BLaER1 (cell line): ENCODE results near the gene CBLN2.

Experiments
- H3K27ac ChIP-seq: shearing (Covaris generic); formaldehyde crosslinking; 2 replicates; pipeline ENCODE4 v1.8.1; 2022
- H3K27me3 ChIP-seq: shearing (Covaris generic); formaldehyde crosslinking; 2 replicates; pipeline ENCODE4 v1.8.1; 2022
- H3K36me3 ChIP-seq: shearing (Covaris generic); formaldehyde crosslinking; 2 replicates; pipeline ENCODE4 v1.8.1; 2022
- H3K4me1 ChIP-seq: shearing (Covaris generic); formaldehyde crosslinking; 2 replicates; pipeline ENCODE4 v1.8.1; 2022
- H3K4me2 ChIP-seq: shearing (Covaris generic); formaldehyde crosslinking; 2 replicates; pipeline ENCODE4 v1.8.1; 2022
- H3K4me3 ChIP-seq: shearing (Covaris generic); formaldehyde crosslinking; 2 replicates; pipeline ENCODE4 v1.8.1; 2022
- H3K9ac ChIP-seq: shearing (Covaris generic); formaldehyde crosslinking; 2 replicates; pipeline ENCODE4 v1.8.1; 2022
- H3K9me3 ChIP-seq: shearing (Covaris generic); formaldehyde crosslinking; 2 replicates; pipeline ENCODE4 v1.8.1; 2022
- H4K20me1 ChIP-seq: shearing (Covaris generic); formaldehyde crosslinking; 2 replicates; pipeline ENCODE4 v1.8.1; 2022
- Cebpa-rat ChIP-seq: shearing (Covaris generic); IDR thresholded peaks from 2 replicates; pipeline ENCODE4 v1.8.1; 2022

CBLN2 gene

GRCh38 chr18:72542342-72542741 lies 1.8 kb downstream of the CBLN2 start:
- no peaks in the 10 kb centered on the region for H3K36me3 ChIP-seq
- H3K9ac ChIP-seq: no peak overlapping the region
- H4K20me1 ChIP-seq: no peaks in the 10 kb centered on the region
- H3K4me2 ChIP-seq: no peak overlapping the region
- peaks cover 29% of the 10 kb centered on the region for H3K9me3 ChIP-seq
- 0 out of 2 replicates have a peak, but pooled peaks cover 5% of the 10 kb centered on the region for H3K27me3 ChIP-seq
- H3K4me1 ChIP-seq: no peaks in the 10 kb centered on the region
- H3K27ac ChIP-seq: no peak overlapping the region
- TF ChIP-seq Cebpa-rat: no peak
- no peak overlapping the region for H3K4me3 ChIP-seq

- no peak overlapping the region for H3K27ac ChIP-seq
- TF ChIP-seq Cebpa-rat: no peak
- no peaks in the 10 kb centered on the region for H4K20me1 ChIP-seq
- no peak overlapping the region for H3K4me2 ChIP-seq
- H3K9me3 ChIP-seq: peaks cover 29% of the 10 kb centered on the region
- H3K36me3 ChIP-seq: no peaks in the 10 kb centered on the region
- H3K9ac ChIP-seq: no peak overlapping the region
- no peak overlapping the region for H3K4me3 ChIP-seq
- no peaks in the 10 kb centered on the region for H3K4me1 ChIP-seq
- H3K27me3 ChIP-seq: 0 out of 2 replicates have a peak, but pooled peaks cover 5% of the 10 kb centered on the region
These were observed 2.2 kb downstream of the CBLN2 start for GRCh38 chr18:72541871-72542332.

GRCh38 chr18:72539901-72540300 lies 4.2 kb downstream of the CBLN2 start:
- Histone ChIP-seq H3K4me3 (no peak overlapping the region), H3K9me3 (peaks cover 29% of the 10 kb centered on the region), H3K4me1 (no peaks in the 10 kb centered on the region), H3K27ac (no peak overlapping the region), H3K36me3 (no peaks in the 10 kb centered on the region), H3K9ac (no peak overlapping the region), H3K4me2 (no peak overlapping the region), H3K27me3 (0 out of 2 replicates have a peak, but pooled peaks cover 5% of the 10 kb centered on the region), H4K20me1 (no peaks in the 10 kb centered on the region)
- no peak for TF ChIP-seq Cebpa-rat

DNA sequence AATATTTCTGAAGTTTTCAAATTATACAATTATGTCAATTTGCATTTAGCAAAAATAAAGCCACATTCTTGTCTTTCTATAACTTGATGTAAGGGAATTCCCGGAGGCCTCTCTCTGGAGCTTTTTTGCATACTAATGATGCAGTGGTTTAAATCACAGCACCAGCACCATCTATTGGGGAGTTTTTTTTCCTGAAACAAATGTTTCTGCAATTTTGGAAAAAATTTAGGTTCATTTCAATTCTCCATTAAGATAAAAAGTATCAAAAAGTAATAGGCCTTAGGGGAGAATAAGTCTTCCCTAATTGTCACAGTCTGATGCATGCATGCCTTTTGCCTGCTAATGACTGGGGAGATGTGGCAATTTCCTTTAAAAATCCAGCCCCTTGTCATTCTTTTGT lies 13.5 kb downstream of the CBLN2 start:
- Histone ChIP-seq H3K36me3 (no peaks in the 10 kb centered on the region), H3K27me3 (no peaks in the 10 kb centered on the region), H4K20me1 (no peaks in the 10 kb centered on the region), H3K4me1 (no peaks in the 10 kb centered on the region), H3K9me3 (no peaks in the 10 kb centered on the region), H3K4me2 (no peak overlapping the region), H3K9ac (no peak overlapping the region), H3K4me3 (no peak overlapping the region), H3K27ac (no peak overlapping the region)
- no peak for TF ChIP-seq Cebpa-rat

DNA sequence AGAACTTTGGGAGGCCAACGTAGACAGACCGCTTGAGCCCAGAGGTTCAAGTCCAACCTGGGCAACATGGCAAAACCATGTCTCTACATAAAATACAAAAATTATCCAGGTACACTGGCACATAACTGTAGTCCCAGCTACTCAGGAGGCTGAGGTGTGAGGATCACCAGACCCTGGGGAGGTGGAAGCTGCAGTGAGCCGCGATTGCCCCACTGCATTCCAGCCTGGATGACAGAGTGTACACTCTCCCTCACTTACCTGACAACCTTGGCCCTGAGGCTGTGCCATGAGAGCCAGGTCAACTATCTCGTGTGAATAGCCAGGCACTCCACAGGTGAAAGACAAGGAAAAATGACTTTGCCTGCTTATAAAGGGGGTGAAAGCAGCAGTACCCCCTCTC lies 39.3 kb downstream of the CBLN2 start:
- no peak overlapping the region for H3K4me3 ChIP-seq
- no peak overlapping the region for H3K27ac ChIP-seq
- H3K9ac ChIP-seq: no peak overlapping the region
- no peaks in the 10 kb centered on the region for H4K20me1 ChIP-seq
- no peaks in the 10 kb centered on the region for H3K36me3 ChIP-seq
- H3K4me2 ChIP-seq: no peak overlapping the region
- no peak for TF ChIP-seq Cebpa-rat
- H3K4me1 ChIP-seq: no peaks in the 10 kb centered on the region
- H3K9me3 ChIP-seq: no peaks in the 10 kb centered on the region
- no peaks in the 10 kb centered on the region for H3K27me3 ChIP-seq

- no peak overlapping the region for H3K4me2 ChIP-seq
- no peaks in the 10 kb centered on the region for H3K36me3 ChIP-seq
- no peak overlapping the region for H3K27ac ChIP-seq
- no peak for TF ChIP-seq Cebpa-rat
- no peak overlapping the region for H3K9ac ChIP-seq
- H3K4me1 ChIP-seq: no peaks in the 10 kb centered on the region
- no peaks in the 10 kb centered on the region for H4K20me1 ChIP-seq
- H3K9me3 ChIP-seq: no peaks in the 10 kb centered on the region
- H3K27me3 ChIP-seq: no peaks in the 10 kb centered on the region
- no peak overlapping the region for H3K4me3 ChIP-seq
These were observed 41.3 kb downstream of the CBLN2 start for GRCh38 chr18:72502671-72503431.

DNA sequence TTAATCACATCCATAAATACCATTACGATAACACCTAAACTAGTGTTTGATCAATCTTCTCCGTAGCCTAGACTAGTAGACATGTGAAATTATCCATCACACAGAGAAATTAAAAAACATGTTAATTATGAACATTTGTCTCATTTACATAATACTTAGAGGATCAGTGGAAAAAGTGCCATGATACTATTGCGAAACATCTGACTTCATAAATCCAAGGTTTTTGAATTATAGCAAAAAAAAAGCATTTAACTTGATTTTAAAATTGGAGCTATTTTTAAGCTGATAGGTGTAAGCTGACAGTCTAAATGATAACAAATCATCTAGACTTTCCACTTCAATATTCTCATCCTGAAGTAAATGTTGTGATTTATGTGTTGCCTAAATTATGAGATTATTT lies 51.6 kb downstream of the CBLN2 start:
- Histone ChIP-seq H3K9ac (no peak overlapping the region), H3K27me3 (no peaks in the 10 kb centered on the region), H3K4me3 (no peak overlapping the region), H3K9me3 (no peaks in the 10 kb centered on the region), H4K20me1 (no peaks in the 10 kb centered on the region), H3K36me3 (no peaks in the 10 kb centered on the region), H3K4me2 (no peak overlapping the region), H3K4me1 (no peaks in the 10 kb centered on the region), H3K27ac (no peak overlapping the region)
- TF ChIP-seq Cebpa-rat: peak; percentile 54; the same call in 1 of the 2 replicates
